DMS79 (cell line): ENCODE measurements around the gene IFNA7.
"Not testable (repeated sequence)": the region's sequence is repeated elsewhere in the genome, so short reads cannot be mapped to it uniquely, and the experiment has no call there.

Source experiments
- DNase-seq: peaks from one replicate; lab custom pipeline; 2025; lab: John Stamatoyannopoulos, UW

IFNA7 gene

GRCh38 chr9:21182810-21183736 is 18.9 kb downstream of the IFNA7 start:
- DNase-seq = not testable (repeated sequence)

- DNase-seq = no peak
These were observed 27.3 kb downstream of the IFNA7 start for GRCh38 chr9:21174671-21175070.

GRCh38 chr9:21172156-21172555 is 29.8 kb downstream of the IFNA7 start:
- no peak for DNase-seq

- DNase-seq = no peak
These were observed 30.7 kb downstream of the IFNA7 start for GRCh38 chr9:21171351-21171750.

GRCh38 chr9:21166560-21166959 is 35.4 kb downstream of the IFNA7 start, which contains the start of gene IFNA21:
Gene IFNA21 (minus strand): TSS chr9:21166660. CDS start chr9:21166612, 48 bp downstream.
- not testable (repeated sequence) for DNase-seq

GRCh38 chr9:21165516-21165915 is 36.5 kb downstream of the IFNA7 start:
- no peak for DNase-seq

- no peak for DNase-seq
These were observed 41.8 kb downstream of the IFNA7 start for GRCh38 chr9:21160178-21160577.

GRCh38 chr9:21155501-21155900 is 46.5 kb downstream of the IFNA7 start:
- DNase-seq = no peak

- no peak for DNase-seq
These were observed 47.9 kb downstream of the IFNA7 start for GRCh38 chr9:21154018-21154608.

GRCh38 chr9:21153336-21154017 is 48.5 kb downstream of the IFNA7 start:
- DNase-seq = no peak
